GM23338 (cell line): ENCODE data around the gene LRRC27. TPM values are rescaled to one million over a fixed set of nuclear protein-coding genes. Genes with fewer than 3 reads are reported as not detected.

Experiments
- ATAC-seq: fragments of 200-7000 bp; cut with Tn5 transposase; 3 replicates; pipeline ENCODE4 v1.9.1; 2020
- DNase-seq: peaks from one replicate; pipeline ENCODE4 v3.0.0-alpha.2; 2015; ENCODE audit warnings: low spot score
- H2AFZ ChIP-seq: fragments of 200-600 bp; sonication (generic); 2 replicates; pipeline ENCODE4 v1.8.0; 2016; ENCODE audit warnings: antibody characterized with exemption, mild to moderate bottlenecking, moderate library complexity
- H3F3A ChIP-seq: fragments of 200-600 bp; sonication (generic); replicated peaks from 2 replicates; pipeline ENCODE4 v1.8.0; 2017; ENCODE audit warnings: antibody characterized with exemption, mixed run types, low read depth
- H3K27ac ChIP-seq: fragments of 200-600 bp; sonication (generic); 2 replicates; pipeline ENCODE4 v1.6.1; 2016; ENCODE audit warnings: low read depth
- H3K27me3 ChIP-seq: fragments of 200-600 bp; sonication (generic); 2 replicates; pipeline ENCODE4 v1.8.0; 2016; ENCODE audit warnings: mild to moderate bottlenecking, mixed run types, moderate library complexity; ENCODE audit not compliant: insufficient read depth
- H3K36me3 ChIP-seq: fragments of 200-600 bp; sonication (generic); 2 replicates; pipeline ENCODE4 v1.8.0; 2016; ENCODE audit warnings: mild to moderate bottlenecking; ENCODE audit not compliant: insufficient read depth
- H3K4me1 ChIP-seq: fragments of 200-600 bp; sonication (generic); 2 replicates; pipeline ENCODE4 v1.8.0; 2016; ENCODE audit warnings: mild to moderate bottlenecking, moderate library complexity; ENCODE audit not compliant: insufficient read depth
- H3K4me2 ChIP-seq: fragments of 200-600 bp; sonication (generic); 2 replicates; pipeline ENCODE4 v1.7.1; 2017; ENCODE audit warnings: mixed run types
- H3K4me3 ChIP-seq: fragments of 200-600 bp; sonication (generic); 2 replicates; pipeline ENCODE4 v1.6.1; 2016; ENCODE audit warnings: mixed run types
- H3K79me2 ChIP-seq: fragments of 200-600 bp; sonication (generic); replicated peaks from 2 replicates; pipeline ENCODE4 v1.8.0; 2017; ENCODE audit warnings: mild to moderate bottlenecking; ENCODE audit not compliant: insufficient read depth
- H3K9me2 ChIP-seq: fragments of 200-600 bp; sonication (generic); 2 replicates; pipeline ENCODE4 v1.8.0; 2017; ENCODE audit not compliant: insufficient read depth
- H4K20me1 ChIP-seq: fragments of 200-600 bp; sonication (generic); replicated peaks from 2 replicates; pipeline ENCODE4 v1.8.0; 2017; ENCODE audit warnings: mild to moderate bottlenecking; ENCODE audit not compliant: insufficient read depth
- H3K27ac Mint-ChIP-seq: 2 replicates; pipeline ENCODE4 v1.8.0; 2020; ENCODE audit warnings: inconsistent platforms, mild to moderate bottlenecking, moderate library complexity, mixed read lengths
- H3K27me3 Mint-ChIP-seq: 3 replicates; pipeline ENCODE4 v1.8.0; 2022; ENCODE audit warnings: low read depth, mild to moderate bottlenecking, moderate library complexity, mixed read lengths, inconsistent platforms; ENCODE audit not compliant: insufficient read depth, poor library complexity
- H3K36me3 Mint-ChIP-seq: 3 replicates; pipeline ENCODE4 v1.8.0; 2021; ENCODE audit warnings: low read depth, mild to moderate bottlenecking, inconsistent platforms, moderate library complexity, mixed read lengths
- H3K4me1 Mint-ChIP-seq: 3 replicates; pipeline ENCODE4 v1.8.0; 2020; ENCODE audit warnings: mild to moderate bottlenecking, inconsistent platforms, mixed read lengths
- H3K4me3 Mint-ChIP-seq: 3 replicates; pipeline ENCODE4 v1.8.0; 2021; ENCODE audit warnings: moderate library complexity, mild to moderate bottlenecking, inconsistent platforms, mixed read lengths
- H3K9me3 Mint-ChIP-seq: 3 replicates; pipeline ENCODE4 v1.8.0; 2020; ENCODE audit warnings: moderate library complexity, mild to moderate bottlenecking, inconsistent platforms, mixed read lengths
- CREB1 ChIP-seq: fragments of 250-450 bp; sonication (Bioruptor Pico); IDR thresholded peaks from 2 replicates; pipeline ENCODE4 v1.5.0; 2020; ENCODE audit warnings: low read depth, mild to moderate bottlenecking, moderate library complexity
- CTCF ChIP-seq, 2 experiments: fragments of 200-600 bp in 1 of 2; sonication (generic) in 1 of 2; conservative IDR thresholded peaks; 2 replicates each; pipeline versions ENCODE4 v1.5.1 to v1.6.1; 2016 to 2017; ENCODE audit warnings: antibody characterized with exemption in 2 of 2, low read depth in 2 of 2, mild to moderate bottlenecking in 2 of 2, moderate library complexity in 1 of 2
- ETS1 ChIP-seq: IDR thresholded peaks from 2 replicates; pipeline ENCODE4 v1.6.1; 2016; ENCODE audit warnings: antibody characterized with exemption
- EZH2 ChIP-seq: fragments of 200-600 bp; sonication (generic); IDR thresholded peaks from one replicate; pipeline ENCODE4 v1.8.0; 2017; ENCODE audit warnings: antibody characterized with exemption, mild to moderate bottlenecking, low read depth; ENCODE audit not compliant: unreplicated experiment
- EZH2phosphoT487 ChIP-seq: fragments of 200-600 bp; sonication (generic); IDR thresholded peaks from one replicate; pipeline ENCODE4 v1.8.1; 2018; ENCODE audit warnings: antibody characterized with exemption; ENCODE audit not compliant: unreplicated experiment
- JUNB ChIP-seq: IDR thresholded peaks from one replicate; pipeline ENCODE4 v1.6.1; 2016; ENCODE audit warnings: antibody characterized with exemption; ENCODE audit not compliant: unreplicated experiment
- NANOG ChIP-seq: IDR thresholded peaks from 2 replicates; pipeline ENCODE4 v1.6.1; 2016; ENCODE audit warnings: antibody characterized with exemption, borderline replicate concordance
- POLR2AphosphoS5 ChIP-seq: IDR thresholded peaks from 2 replicates; pipeline ENCODE4 v1.6.1; 2016; ENCODE audit warnings: antibody characterized with exemption, low read depth
- REST ChIP-seq: IDR thresholded peaks from one replicate; pipeline ENCODE4 v1.6.1; 2018; ENCODE audit warnings: antibody characterized with exemption; ENCODE audit not compliant: unreplicated experiment
- STAT1 ChIP-seq: IDR thresholded peaks from one replicate; pipeline ENCODE4 v1.6.1; 2016; ENCODE audit warnings: antibody characterized with exemption; ENCODE audit not compliant: unreplicated experiment
- ZNF114 ChIP-seq: fragments of 250-450 bp; sonication (Bioruptor Pico); IDR thresholded peaks from 2 replicates; pipeline ENCODE4 v1.5.0; 2020; ENCODE audit warnings: mild to moderate bottlenecking, moderate library complexity
- ZNF331 ChIP-seq: fragments of 250-450 bp; sonication (Bioruptor Pico); IDR thresholded peaks from 2 replicates; pipeline ENCODE4 v1.5.0; 2020; ENCODE audit warnings: low read depth, mild to moderate bottlenecking, moderate library complexity
- ZNF462 ChIP-seq: fragments of 250-450 bp; sonication (Bioruptor Pico); IDR thresholded peaks from 2 replicates; pipeline ENCODE4 v1.5.0; 2020; ENCODE audit warnings: mild to moderate bottlenecking, moderate library complexity
- polyA plus RNA-seq: library from polyadenylated mRNA; unstranded; fragments of >200 nt; fragmentation: Nextera tagmentation; extraction: Ambion mirVana; gene quantifications from 2 replicates; pipeline ENCODE4 v1.2.1, GENCODE V29; 2016
- total RNA-seq: library from RNA; depleted of rRNA; stranded (reverse); fragments of >200 nt; shearing (Covaris generic); gene quantifications from 2 replicates; pipeline ENCODE4 v1.2.3, GENCODE V29; 2014

LRRC27 gene
- total and polyA plus RNA-seq, 2 experiments from 2014 or later: 2.9 to 3.5 TPM

GRCh38 chr10:132310701-132311337 is 21.2 kb upstream of the LRRC27 start:
- Histone ChIP-seq H3K4me2 (no peak overlapping the region), H3K4me1 (no peaks in the 10 kb centered on the region; the same call in 1 of the 2 replicates), H3K27ac (no peak overlapping the region), H3K27me3 (peaks cover 40% of the 10 kb centered on the region), H2AFZ (no peak overlapping the region), H4K20me1 (no peaks in the 10 kb centered on the region), H3K36me3 (peaks cover 2% of the 10 kb centered on the region; the same call in 1 of the 2 replicates), H3F3A (no peaks in the 10 kb centered on the region), H3K4me3 (no peak overlapping the region), H3K9me2 (no peaks in the 10 kb centered on the region), H3K79me2 (no peaks in the 10 kb centered on the region)
- H3K27ac Mint-ChIP-seq: no peak overlapping the region
- peaks cover 12% of the 10 kb centered on the region for H3K9me3 Mint-ChIP-seq
- peaks cover 12% of the 10 kb centered on the region for H3K36me3 Mint-ChIP-seq
- H3K27me3 Mint-ChIP-seq: peaks cover 32% of the 10 kb centered on the region
- DNase-seq (no peak), ATAC-seq (no peak)
- H3K4me3 Mint-ChIP-seq: no peak overlapping the region
- H3K4me1 Mint-ChIP-seq: peaks cover 12% of the 10 kb centered on the region
- no peak for TF ChIP-seq STAT1
- TF ChIP-seq CTCF (conservative IDR thresholded peaks at IDR 0.05; ENCODE audit: low read depth in 2 of 2): no peak
- TF ChIP-seq JUNB: no peak
- no peak for TF ChIP-seq EZH2phosphoT487
- no peak for TF ChIP-seq NANOG
- TF ChIP-seq ZNF462 (CRISPR knock-in tag): no peak
- TF ChIP-seq ZNF331 (CRISPR knock-in tag): no peak
- TF ChIP-seq EZH2: no peak
- TF ChIP-seq ETS1: no peak
- TF ChIP-seq POLR2AphosphoS5: no peak
- no peak for TF ChIP-seq CREB1 (CRISPR knock-in tag)
- TF ChIP-seq REST: no peak
- TF ChIP-seq ZNF114 (CRISPR knock-in tag): no peak
